ENCODE data around the gene ZNF576. TPM values are rescaled to one million over a fixed set of nuclear protein-coding genes. Genes with fewer than 3 reads are reported as not detected.
"Not testable (repeated sequence)": the region's sequence is repeated elsewhere in the genome, so short reads cannot be mapped to it uniquely, and the experiment has no call there.

The ZNF576 gene
- total RNA-seq, 1 donor from 2014 or later: 14.8 TPM

DNA sequence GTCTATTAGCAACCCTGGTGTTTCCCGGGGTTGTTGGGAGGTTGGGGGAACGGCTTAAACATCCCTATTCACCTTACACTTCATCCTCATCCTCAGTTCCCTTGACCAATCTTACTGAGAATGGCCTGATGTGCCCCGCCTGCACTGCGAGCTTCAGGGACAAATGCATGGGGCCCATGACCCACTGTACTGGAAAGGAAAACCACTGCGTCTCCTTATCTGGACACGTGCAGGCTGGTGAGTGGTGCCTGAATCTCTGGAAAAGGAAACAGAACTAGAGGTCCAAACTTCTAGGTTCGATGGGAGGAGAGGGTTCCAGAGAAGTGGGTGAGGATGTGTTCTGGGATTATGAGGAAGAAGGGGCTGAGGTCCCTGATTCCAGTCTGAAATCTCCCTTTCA, 14.9 kb upstream of the ZNF576 start:
- H3K36me3 Mint-ChIP-seq (ENCODE audit: low read depth): peaks cover 12% of the 10 kb centered on the region
- no peaks in the 10 kb centered on the region for H3K9me3 Mint-ChIP-seq
- intact Hi-C loops (cut with micrococcal nuclease): loop anchor here (5.0 kb wide), 1 partner anchor 54 kb away; the partner anchor contains the start of gene ETHE1
- DNase-seq (ENCODE audit: low spot score): no peak
- H3K4me1 Mint-ChIP-seq (ENCODE audit: low read depth): peaks cover 23% of the 10 kb centered on the region
- no peaks in the 10 kb centered on the region for H3K27me3 Mint-ChIP-seq (ENCODE audit: low read depth)
- peak overlapping the region; percentile 51 for H3K27ac Mint-ChIP-seq
- peak overlapping the region; percentile 86 for H3K4me3 Mint-ChIP-seq (ENCODE audit: low read depth)

DNA sequence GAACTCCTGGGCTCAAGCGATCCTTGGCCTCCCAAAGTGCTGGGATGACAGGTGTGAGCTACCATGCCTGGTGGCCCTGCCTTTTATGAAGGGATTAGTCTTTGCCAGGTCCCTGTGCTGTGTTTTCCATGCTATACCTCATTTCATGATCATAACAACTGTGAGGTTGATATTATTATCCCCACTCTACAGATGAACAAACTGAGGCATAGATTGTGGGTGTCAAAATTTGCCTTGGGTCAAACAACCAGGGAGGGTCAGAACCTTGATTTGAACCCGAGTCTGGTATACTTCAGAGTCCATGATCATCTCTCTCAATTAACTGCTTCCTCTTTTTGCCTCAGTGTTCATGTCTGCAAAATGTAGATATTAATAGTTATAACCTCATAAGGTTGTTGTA, 13.9 kb upstream of the ZNF576 start:
- Mint-ChIP-seq H3K36me3 (ENCODE audit: low read depth) (peaks cover 12% of the 10 kb centered on the region), H3K4me3 (ENCODE audit: low read depth) (no peak overlapping the region), H3K27me3 (ENCODE audit: low read depth) (no peaks in the 10 kb centered on the region), H3K27ac (peak overlapping the region; percentile 21), H3K4me1 (ENCODE audit: low read depth) (peaks cover 19% of the 10 kb centered on the region), H3K9me3 (no peaks in the 10 kb centered on the region)
- intact Hi-C loops (cut with micrococcal nuclease): loop anchor here (5.0 kb wide), 1 partner anchor 55 kb away; the partner anchor contains the start of gene ETHE1
- DNase-seq (ENCODE audit: low spot score): no peak

DNA sequence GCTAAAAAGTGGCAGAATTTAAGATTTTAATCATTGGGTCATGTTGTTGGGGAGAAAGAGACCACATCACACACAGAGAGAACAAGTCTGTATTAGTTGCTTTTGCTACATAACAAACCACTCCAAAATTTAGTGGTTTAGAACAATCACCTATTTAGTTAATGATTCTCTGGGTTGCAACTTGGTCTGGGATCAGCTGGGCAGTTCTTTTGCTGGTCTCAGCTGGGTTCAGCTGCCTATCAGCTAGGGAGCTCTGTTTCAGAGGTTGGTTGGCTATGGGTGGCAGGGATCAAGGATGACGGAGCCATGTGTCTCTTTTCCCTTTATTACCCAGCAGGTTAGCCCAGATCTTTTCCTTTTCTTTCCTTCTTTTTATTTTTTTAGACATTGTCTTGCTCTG, 11.9 kb upstream of the ZNF576 start:
- peaks cover 15% of the 10 kb centered on the region for H3K4me1 Mint-ChIP-seq (ENCODE audit: low read depth)
- no peaks in the 10 kb centered on the region for H3K27me3 Mint-ChIP-seq (ENCODE audit: low read depth)
- intact Hi-C loops (cut with micrococcal nuclease): loop anchor here (5.0 kb wide), 1 partner anchor 57 kb away; the partner anchor contains the start of gene ETHE1
- DNase-seq (ENCODE audit: low spot score): no peak
- peaks cover 18% of the 10 kb centered on the region for H3K36me3 Mint-ChIP-seq (ENCODE audit: low read depth)
- H3K27ac Mint-ChIP-seq: peak overlapping the region; percentile 79
- no peaks in the 10 kb centered on the region for H3K9me3 Mint-ChIP-seq
- no peak overlapping the region for H3K4me3 Mint-ChIP-seq (ENCODE audit: low read depth)

DNA sequence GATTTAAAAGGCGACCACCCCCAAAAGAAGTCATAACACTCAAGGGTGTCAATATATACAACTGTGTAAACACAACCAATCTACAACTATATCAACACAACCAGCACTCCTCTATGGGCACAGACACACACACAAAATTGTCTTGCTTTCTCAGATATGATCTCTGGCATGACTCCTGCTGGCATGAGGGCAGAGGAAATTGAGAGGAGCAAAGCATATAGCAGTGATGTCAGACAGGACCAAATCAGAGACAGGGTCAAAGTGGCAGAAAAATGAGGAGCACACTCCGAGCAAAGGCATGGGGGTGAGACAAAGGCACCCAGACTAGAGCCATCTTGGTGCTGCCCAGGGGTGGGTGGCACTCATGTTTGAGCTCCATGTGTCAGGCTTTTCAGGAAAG, 10.0 kb upstream of the ZNF576 start:
- intact Hi-C loops (cut with micrococcal nuclease): no loop called here
- H3K36me3 Mint-ChIP-seq (ENCODE audit: low read depth): peaks cover 27% of the 10 kb centered on the region
- peaks cover 10% of the 10 kb centered on the region for H3K4me1 Mint-ChIP-seq (ENCODE audit: low read depth)
- no peaks in the 10 kb centered on the region for H3K27me3 Mint-ChIP-seq (ENCODE audit: low read depth)
- no peak overlapping the region for H3K27ac Mint-ChIP-seq
- no peaks in the 10 kb centered on the region for H3K9me3 Mint-ChIP-seq
- no peak overlapping the region for H3K4me3 Mint-ChIP-seq (ENCODE audit: low read depth)
- DNase-seq (ENCODE audit: low spot score): no peak

DNA sequence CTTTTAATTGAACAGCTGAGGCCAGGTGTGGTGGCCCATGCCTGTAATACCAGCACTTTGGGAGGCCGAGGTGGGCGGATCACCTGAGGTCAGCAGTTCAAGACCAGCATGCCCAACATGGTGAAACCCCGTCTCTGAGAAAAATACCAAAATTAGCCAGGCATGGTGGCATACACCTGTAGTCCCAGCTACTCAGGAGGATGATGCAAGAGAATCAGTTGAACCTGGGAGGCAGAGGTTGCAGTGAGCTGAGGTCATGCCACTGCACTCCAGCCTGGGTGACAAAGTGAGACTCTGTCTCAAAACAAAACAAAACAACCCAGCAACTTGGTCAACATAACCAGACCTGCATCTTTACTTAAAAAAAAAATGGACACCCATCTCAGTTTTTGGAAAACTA, 9.4 kb upstream of the ZNF576 start:
- DNase-seq (ENCODE audit: low spot score); intact Hi-C loops (cut with micrococcal nuclease); H3K4me3 Mint-ChIP-seq (ENCODE audit: low read depth); H3K9me3 Mint-ChIP-seq; H3K4me1 Mint-ChIP-seq (ENCODE audit: low read depth); H3K27ac Mint-ChIP-seq; H3K27me3 Mint-ChIP-seq (ENCODE audit: low read depth): not testable (repeated sequence)
- H3K36me3 Mint-ChIP-seq (ENCODE audit: low read depth): peaks cover 27% of the 10 kb centered on the region

DNA sequence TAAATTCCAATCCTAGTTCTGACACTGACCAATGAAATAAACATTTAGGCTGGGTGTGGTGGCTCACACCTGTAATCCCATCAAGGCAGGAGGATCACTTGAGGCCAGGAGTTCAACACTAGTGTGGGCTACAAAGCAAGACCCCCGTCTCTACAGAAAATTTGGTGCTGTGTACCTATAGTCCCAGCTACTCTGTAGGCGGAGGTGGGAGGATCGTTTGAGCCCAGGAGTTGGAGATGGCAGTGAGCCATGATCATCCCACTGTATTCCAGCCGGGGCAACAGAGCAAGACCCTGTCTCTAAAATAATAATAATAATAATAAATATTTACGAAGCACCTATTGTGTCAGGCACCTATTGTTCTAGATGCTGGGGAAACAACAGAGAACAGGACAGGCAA, 7.1 kb upstream of the ZNF576 start:
- H3K27ac Mint-ChIP-seq: no peak overlapping the region
- H3K4me1 Mint-ChIP-seq (ENCODE audit: low read depth): peaks cover 11% of the 10 kb centered on the region
- H3K27me3 Mint-ChIP-seq (ENCODE audit: low read depth): no peaks in the 10 kb centered on the region
- H3K9me3 Mint-ChIP-seq: no peaks in the 10 kb centered on the region
- H3K36me3 Mint-ChIP-seq (ENCODE audit: low read depth): peaks cover 37% of the 10 kb centered on the region
- DNase-seq (ENCODE audit: low spot score): no peak
- no peak overlapping the region for H3K4me3 Mint-ChIP-seq (ENCODE audit: low read depth)
- intact Hi-C loops (cut with micrococcal nuclease): no loop called here

DNA sequence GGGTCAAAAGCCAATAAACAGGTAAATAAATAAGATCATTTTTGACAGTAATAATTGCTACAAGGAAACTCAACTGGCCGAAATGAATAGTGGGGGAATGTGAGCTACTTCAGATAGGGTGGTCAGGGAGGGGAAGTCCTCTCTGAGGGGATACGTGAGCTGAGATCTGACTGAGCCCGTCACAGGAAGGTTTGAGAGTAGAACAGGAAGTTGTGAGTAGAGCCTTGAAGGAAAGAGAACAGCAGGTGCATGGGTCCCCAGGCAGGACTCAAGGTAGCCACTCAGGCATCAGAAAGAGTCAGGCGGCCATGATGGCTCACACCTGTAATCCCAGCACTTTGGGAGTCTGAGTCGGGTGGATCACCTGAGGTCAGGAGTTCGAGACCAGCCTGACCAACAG, 6.7 kb upstream of the ZNF576 start:
- Mint-ChIP-seq H3K9me3 (no peaks in the 10 kb centered on the region), H3K27me3 (ENCODE audit: low read depth) (no peaks in the 10 kb centered on the region), H3K36me3 (ENCODE audit: low read depth) (peaks cover 38% of the 10 kb centered on the region), H3K4me3 (ENCODE audit: low read depth) (no peak overlapping the region), H3K27ac (no peak overlapping the region), H3K4me1 (ENCODE audit: low read depth) (peaks cover 10% of the 10 kb centered on the region)
- intact Hi-C loops (cut with micrococcal nuclease): loop anchor here (10.0 kb wide), 1 partner anchor 195 kb away; the partner anchor contains the start of gene KCNN4
- DNase-seq (ENCODE audit: low spot score): no peak

DNA sequence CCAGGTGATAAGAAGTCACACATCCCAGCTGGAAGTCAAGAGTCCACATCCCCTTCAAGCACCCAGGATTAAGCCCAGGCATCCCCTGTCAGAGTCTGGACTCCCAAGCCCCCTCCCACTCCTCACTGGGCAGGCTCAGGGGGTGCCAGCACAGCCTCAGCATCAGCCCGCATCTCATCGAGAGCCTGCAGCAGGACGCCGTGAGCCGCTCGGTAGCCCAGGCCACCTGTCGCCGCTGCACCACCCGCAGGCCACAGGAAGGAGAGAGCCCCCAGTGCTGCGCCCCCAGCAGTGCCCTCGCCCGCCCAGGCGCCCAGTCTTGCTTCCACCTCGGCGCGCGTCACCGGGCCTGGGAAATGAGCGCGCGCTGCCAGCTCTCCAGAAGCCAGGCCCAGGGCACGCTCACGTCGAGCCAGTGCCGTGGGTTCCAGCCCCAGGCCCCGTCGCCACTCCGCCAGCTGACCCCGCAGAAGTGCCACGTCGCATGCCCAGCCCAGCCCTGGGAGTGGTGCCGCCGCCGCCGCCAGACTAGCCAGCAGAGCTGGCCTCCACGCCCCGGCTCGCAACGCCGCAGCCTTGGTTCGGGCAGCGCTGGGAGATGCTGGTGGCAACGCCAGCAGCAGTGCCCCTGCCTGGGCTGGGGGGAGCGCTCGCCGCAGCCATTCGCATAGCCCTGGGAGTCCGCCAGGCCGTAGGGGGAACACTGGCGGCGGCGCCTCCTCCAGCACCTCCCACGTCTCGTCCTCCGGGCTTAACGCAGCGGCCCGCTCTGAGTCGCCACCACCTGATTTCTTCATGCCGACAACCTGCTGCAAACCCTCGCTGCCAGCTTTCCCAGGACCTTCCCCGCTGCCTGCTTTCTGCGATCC, 4.3 kb upstream of the ZNF576 start:
- H3K9me3 Mint-ChIP-seq: no peaks in the 10 kb centered on the region
- DNase-seq (ENCODE audit: low spot score): no peak
- H3K4me3 Mint-ChIP-seq (ENCODE audit: low read depth): no peak overlapping the region
- H3K36me3 Mint-ChIP-seq (ENCODE audit: low read depth): peaks cover 32% of the 10 kb centered on the region
- intact Hi-C loops (cut with micrococcal nuclease): loop anchor here (10.0 kb wide), 1 partner anchor 193 kb away; the partner anchor contains the start of gene KCNN4
- H3K27me3 Mint-ChIP-seq (ENCODE audit: low read depth): no peaks in the 10 kb centered on the region
- H3K4me1 Mint-ChIP-seq (ENCODE audit: low read depth): peaks cover 15% of the 10 kb centered on the region
- no peak overlapping the region for H3K27ac Mint-ChIP-seq

DNA sequence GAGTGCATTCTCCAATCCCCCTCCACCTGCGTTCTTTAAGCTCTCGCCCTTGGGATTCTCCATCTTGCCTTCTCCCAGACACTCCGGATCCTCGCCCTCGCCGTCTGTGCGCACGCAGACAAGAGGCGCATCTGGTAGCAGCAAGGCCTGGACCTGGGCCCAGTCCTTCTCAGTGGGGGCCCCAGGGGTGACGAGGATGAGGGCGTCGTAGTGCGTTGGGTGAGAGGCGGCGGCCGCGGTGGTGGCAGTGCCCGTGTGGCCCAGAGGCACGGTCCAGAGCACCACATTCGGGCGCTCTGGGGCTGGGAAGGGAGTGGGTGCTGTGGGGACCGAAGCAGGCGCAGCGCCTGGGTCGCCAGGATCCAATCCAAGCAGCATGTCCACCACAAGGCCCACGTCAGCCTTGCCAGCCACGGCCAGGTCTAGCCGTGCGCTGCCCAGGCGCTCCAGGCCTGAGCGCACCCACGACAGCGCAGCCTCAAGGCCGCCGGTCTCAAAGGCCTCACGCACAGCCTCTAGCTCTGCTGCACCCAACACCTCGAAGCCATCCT, 3.5 kb upstream of the ZNF576 start:
- Mint-ChIP-seq H3K4me1 (ENCODE audit: low read depth) (peaks cover 22% of the 10 kb centered on the region), H3K27me3 (ENCODE audit: low read depth) (no peaks in the 10 kb centered on the region), H3K9me3 (no peaks in the 10 kb centered on the region), H3K27ac (no peak overlapping the region), H3K4me3 (ENCODE audit: low read depth) (peak overlapping the region; percentile 66), H3K36me3 (ENCODE audit: low read depth) (peaks cover 37% of the 10 kb centered on the region)
- intact Hi-C loops (cut with micrococcal nuclease): loop anchor here (10.0 kb wide), 1 partner anchor 192 kb away; the partner anchor contains the start of gene KCNN4
- no peak for DNase-seq (ENCODE audit: low spot score)

DNA sequence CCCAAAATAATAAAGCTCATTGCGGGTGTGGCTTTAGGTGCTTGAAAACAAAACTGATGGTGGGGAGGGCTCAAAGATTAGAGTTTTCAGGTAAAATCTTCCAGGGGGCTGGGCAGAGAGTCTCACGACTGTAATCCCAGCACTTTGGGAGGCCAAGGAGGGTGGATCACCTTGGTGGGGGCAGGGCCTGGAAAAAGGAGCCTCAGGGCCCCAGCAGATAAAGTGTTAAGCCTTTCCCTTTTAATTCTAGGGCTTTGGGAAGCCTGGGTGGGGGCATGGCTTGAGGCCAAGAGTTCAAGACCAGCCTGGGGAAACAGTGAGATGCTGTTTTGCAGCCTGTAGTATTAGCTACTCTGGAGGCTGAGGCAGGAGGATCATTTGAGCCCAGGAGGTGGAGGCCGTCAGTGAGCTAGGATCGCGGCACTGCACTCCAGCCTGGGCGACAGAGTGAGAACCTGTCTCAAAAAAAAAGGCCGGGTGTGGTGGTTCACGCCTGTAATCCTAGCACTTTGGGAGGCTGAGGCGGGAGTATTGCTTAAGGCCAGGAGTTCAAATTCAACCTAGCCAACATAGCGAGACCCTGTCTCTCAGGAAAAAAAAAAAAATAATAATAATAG, 2.2 kb upstream of the ZNF576 start:
- Mint-ChIP-seq H3K9me3 (no peaks in the 10 kb centered on the region), H3K27ac (peak overlapping the region; percentile 34), H3K4me3 (ENCODE audit: low read depth) (peak overlapping the region; percentile 91), H3K4me1 (ENCODE audit: low read depth) (peaks cover 28% of the 10 kb centered on the region), H3K36me3 (ENCODE audit: low read depth) (peaks cover 41% of the 10 kb centered on the region), H3K27me3 (ENCODE audit: low read depth) (no peaks in the 10 kb centered on the region)
- intact Hi-C loops (cut with micrococcal nuclease): loop anchor here (2.0 to 10.0 kb wide), 3 partner anchors 39 to 191 kb away; partner anchors contain the start of gene KCNN4
- no peak for DNase-seq (ENCODE audit: low spot score)

DNA sequence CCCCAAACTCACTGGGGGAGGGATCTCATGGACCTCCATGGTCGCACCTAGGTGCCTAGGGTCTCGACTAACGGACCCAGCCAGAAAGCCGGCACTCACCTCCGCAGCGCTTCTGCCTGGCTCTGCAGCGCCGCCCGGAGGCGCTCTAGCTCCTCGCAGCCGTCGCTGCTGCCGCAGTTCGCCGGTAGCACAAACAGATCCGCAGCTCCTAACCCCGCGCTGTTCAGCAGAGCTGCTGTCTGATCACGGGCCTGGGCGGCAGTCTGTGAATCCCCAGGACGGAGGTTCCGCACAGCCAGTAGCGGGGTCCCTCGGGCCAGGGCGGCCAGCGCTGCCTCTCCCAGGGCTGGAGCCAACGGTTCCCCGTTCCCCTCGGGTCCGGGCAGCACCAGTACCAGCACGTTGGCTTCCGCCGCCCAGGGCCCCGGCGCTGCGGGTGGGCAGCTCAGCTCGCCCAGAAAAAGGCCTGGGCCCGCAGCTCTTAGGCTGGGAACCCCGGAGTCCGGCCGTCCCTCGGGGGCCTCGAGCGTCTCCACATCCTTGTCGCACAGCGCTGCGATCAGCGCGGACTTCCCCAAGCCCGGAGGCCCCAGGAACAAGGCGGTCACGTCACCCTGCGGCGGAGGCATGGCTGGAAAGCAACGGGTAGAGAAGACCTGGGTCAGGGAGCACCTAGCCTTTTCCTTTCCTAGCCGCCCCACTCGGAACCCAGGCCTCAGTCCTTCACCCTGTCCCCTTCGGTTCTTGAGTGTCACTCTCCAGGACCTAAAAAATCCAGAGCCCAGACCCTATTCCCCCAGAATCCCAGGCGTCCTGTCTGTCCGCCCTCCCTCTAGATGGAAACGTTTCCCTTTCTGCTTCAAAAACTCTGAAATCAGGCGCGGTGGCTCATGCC, 1.4 kb upstream of the ZNF576 start:
- DNase-seq (ENCODE audit: low spot score): peak; percentile 74
- intact Hi-C loops (cut with micrococcal nuclease): loop anchor here (2.0 to 10.0 kb wide), 4 partner anchors 40 to 190 kb away; partner anchors contain the start of gene KCNN4
- no peaks in the 10 kb centered on the region for H3K27me3 Mint-ChIP-seq (ENCODE audit: low read depth)
- peak overlapping the region; percentile 91 for H3K27ac Mint-ChIP-seq
- peaks cover 27% of the 10 kb centered on the region for H3K4me1 Mint-ChIP-seq (ENCODE audit: low read depth)
- no peaks in the 10 kb centered on the region for H3K9me3 Mint-ChIP-seq
- peaks cover 48% of the 10 kb centered on the region for H3K36me3 Mint-ChIP-seq (ENCODE audit: low read depth)
- H3K4me3 Mint-ChIP-seq (ENCODE audit: low read depth): peak overlapping the region; percentile 91

DNA sequence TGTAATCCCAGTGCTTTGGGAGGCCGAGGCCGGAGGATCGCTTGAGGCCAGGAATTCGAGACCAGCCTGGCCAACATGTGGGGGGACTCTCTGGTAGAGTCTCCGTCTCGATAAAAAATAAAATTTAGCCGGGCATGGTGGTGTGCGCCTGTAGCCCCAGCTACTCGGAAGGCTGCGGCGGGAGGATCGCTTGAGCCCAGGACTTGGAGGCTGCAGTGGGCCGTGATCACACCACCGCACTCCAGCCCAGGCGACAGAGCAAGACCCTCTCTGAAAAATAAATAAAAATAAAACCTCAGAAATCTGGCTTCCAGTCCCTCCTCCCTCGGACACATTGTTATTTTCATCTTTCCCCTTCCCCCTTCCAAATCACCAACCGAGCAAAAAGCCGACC, 793 bp upstream of the ZNF576 start:
- H3K9me3 Mint-ChIP-seq: no peaks in the 10 kb centered on the region
- intact Hi-C loops (cut with micrococcal nuclease): loop anchor here (2.0 to 10.0 kb wide), 4 partner anchors 41 to 189 kb away; partner anchors contain the start of gene KCNN4
- peak overlapping the region; percentile 91 for H3K27ac Mint-ChIP-seq
- peak overlapping the region; percentile 91 for H3K4me3 Mint-ChIP-seq (ENCODE audit: low read depth)
- H3K4me1 Mint-ChIP-seq (ENCODE audit: low read depth): peaks cover 27% of the 10 kb centered on the region
- H3K27me3 Mint-ChIP-seq (ENCODE audit: low read depth): no peaks in the 10 kb centered on the region
- DNase-seq (ENCODE audit: low spot score): no peak
- peaks cover 48% of the 10 kb centered on the region for H3K36me3 Mint-ChIP-seq (ENCODE audit: low read depth)
